Trophoblast cell (in vitro differentiated cells and primary cell): Measurements from ENCODE around the gene MMS22L. TPM values are rescaled to one million over a fixed set of nuclear protein-coding genes. Genes with fewer than 3 reads are reported as not detected.

Experiments used
- DNase-seq, 2 donors: peaks; one replicate each; pipeline ENCODE4 v3.0.0-alpha.2; 2016
- H2AFZ ChIP-seq: 2 replicates; pipeline ENCODE4 v1.6.1; 2013; ENCODE audit warnings: low read length, moderate library complexity, mild to moderate bottlenecking; ENCODE audit not compliant: insufficient read depth, poor library complexity
- H2AK5ac ChIP-seq: 2 replicates; pipeline ENCODE4 v1.6.1; 2013; ENCODE audit warnings: mild to moderate bottlenecking, low read length
- H2BK120ac ChIP-seq: 2 replicates; pipeline ENCODE4 v1.6.1; 2013; ENCODE audit warnings: low read length, mild to moderate bottlenecking, moderate library complexity; ENCODE audit not compliant: insufficient read depth, poor library complexity
- H2BK12ac ChIP-seq: 2 replicates; pipeline ENCODE4 v1.6.1; 2013; ENCODE audit warnings: mild to moderate bottlenecking, low read length, moderate library complexity
- H2BK5ac ChIP-seq: 2 replicates; pipeline ENCODE4 v1.6.1; 2013; ENCODE audit warnings: low read length, low read depth, moderate library complexity, mild to moderate bottlenecking; ENCODE audit not compliant: poor library complexity
- H3K14ac ChIP-seq: 2 replicates; pipeline ENCODE4 v1.6.1; 2013; ENCODE audit warnings: mild to moderate bottlenecking, low read length
- H3K18ac ChIP-seq: 2 replicates; pipeline ENCODE4 v1.6.1; 2013; ENCODE audit warnings: mild to moderate bottlenecking, low read length
- H3K23ac ChIP-seq: 2 replicates; pipeline ENCODE4 v1.6.1; 2013; ENCODE audit warnings: low read length
- H3K27ac ChIP-seq: 2 replicates; pipeline ENCODE4 v1.5.1; 2013; ENCODE audit warnings: low read depth, mild to moderate bottlenecking, inconsistent platforms, low read length, moderate library complexity
- H3K27me3 ChIP-seq: 2 replicates; pipeline ENCODE4 v1.6.1; 2013; ENCODE audit warnings: inconsistent platforms, mild to moderate bottlenecking, low read length, moderate library complexity; ENCODE audit not compliant: insufficient read depth
- H3K36me3 ChIP-seq, 2 experiments: 1 replicate in 1 of 2; 2 replicates in 1 of 2; pipeline ENCODE4 v1.6.1; 2013; ENCODE audit warnings: low read length in 2 of 2, mild to moderate bottlenecking in 2 of 2, moderate library complexity in 1 of 2; ENCODE audit not compliant: insufficient read depth in 2 of 2, control insufficient read depth in 1 of 2
- H3K4ac ChIP-seq: 2 replicates; pipeline ENCODE4 v1.6.1; 2013; ENCODE audit warnings: low read depth, mild to moderate bottlenecking, low read length, moderate library complexity
- H3K4me1 ChIP-seq, 2 experiments: 1 replicate in 1 of 2; 2 replicates in 1 of 2; pipeline ENCODE4 v1.6.1; 2013; ENCODE audit warnings: low read length in 2 of 2, mild to moderate bottlenecking in 2 of 2, moderate library complexity in 1 of 2; ENCODE audit not compliant: insufficient read depth in 2 of 2, control insufficient read depth in 1 of 2
- H3K4me2 ChIP-seq: 2 replicates; pipeline ENCODE4 v1.6.1; 2013; ENCODE audit warnings: inconsistent platforms, mild to moderate bottlenecking, low read length, moderate library complexity
- H3K4me3 ChIP-seq: 2 replicates; pipeline ENCODE4 v1.5.1; 2013; ENCODE audit warnings: mild to moderate bottlenecking, low read depth, low read length, inconsistent platforms
- H3K79me1 ChIP-seq: one replicate; pipeline ENCODE4 v1.6.1; 2013; ENCODE audit warnings: low read length
- H3K79me2 ChIP-seq: 2 replicates; pipeline ENCODE4 v1.6.1; 2013; ENCODE audit warnings: low read length, mild to moderate bottlenecking; ENCODE audit not compliant: control insufficient read depth, insufficient read depth, poor library complexity
- H3K9ac ChIP-seq: 2 replicates; pipeline ENCODE4 v1.6.1; 2013; ENCODE audit warnings: mild to moderate bottlenecking, low read length
- H3K9me3 ChIP-seq: 2 replicates; pipeline ENCODE4 v1.6.1; 2013; ENCODE audit warnings: low read depth, mild to moderate bottlenecking, control low read depth, inconsistent platforms, low read length; ENCODE audit not compliant: insufficient read depth
- H4K12ac ChIP-seq: 2 replicates; pipeline ENCODE4 v1.6.1; 2013; ENCODE audit warnings: low read depth, mild to moderate bottlenecking, low read length, moderate library complexity
- H4K8ac ChIP-seq: 2 replicates; pipeline ENCODE4 v1.6.1; 2013; ENCODE audit warnings: low read depth, mild to moderate bottlenecking, low read length, moderate library complexity
- H4K91ac ChIP-seq: one replicate; pipeline ENCODE4 v1.6.1; 2013; ENCODE audit warnings: low read depth, mild to moderate bottlenecking, low read length, moderate library complexity
- WGBS: extraction: QIAGEN DNeasy Blood & Tissue Kit; methylation state at CpG from one replicate; pipeline ENCODE4 v1.1.7; 2013; ENCODE audit warnings: missing lambda C conversion rate; ENCODE audit not compliant: insufficient read length, insufficient coverage; ENCODE audit errors: extremely low coverage; 5-methylcytosine and 5-hydroxymethylcytosine counted together
- polyA plus RNA-seq: library from polyadenylated mRNA; stranded (reverse); fragments of 200-250 nt; gene quantifications from 2 replicates; pipeline ENCODE4 v1.2.3, GENCODE V29; 2013

MMS22L gene
- polyA plus RNA-seq = 8.7 and 8.8 TPM in 2 replicates

GRCh38 chr6:97282726-97283617 is at the start of gene MMS22L:
Gene MMS22L, minus strand, starts transcription at chr6:97283216. Its CDS starts 739 bp downstream, at chr6:97282477.
- H3K4ac ChIP-seq = peak within 1 kb of the TSS; percentile 86
- DNase-seq = peak; percentile 93 to 99
- H3K36me3 ChIP-seq = peaks cover 3 to 8% of the 10 kb centered on the region in 2 experiments
- H4K12ac ChIP-seq = peak within 1 kb of the TSS; percentile 95
- no peak within 1 kb of the TSS for H3K23ac ChIP-seq
- H4K91ac ChIP-seq = peak within 1 kb of the TSS; percentile 92
- H3K27ac ChIP-seq = peak within 1 kb of the TSS; percentile 57
- no peaks in the 10 kb centered on the region for H3K9me3 ChIP-seq
- no peak within 1 kb of the TSS for H2BK12ac ChIP-seq
- H2BK5ac ChIP-seq = peak within 1 kb of the TSS; percentile 85
- WGBS = no CpG with 5 or more reads among the region's 67 CpGs
- H3K14ac ChIP-seq = peak within 1 kb of the TSS; percentile 97
- H3K4me2 ChIP-seq = peak within 1 kb of the TSS; percentile 80
- H3K79me1 ChIP-seq = peaks cover 6% of the 10 kb centered on the region
- H3K18ac ChIP-seq = peak within 1 kb of the TSS; percentile 95
- H2AK5ac ChIP-seq = no peak within 1 kb of the TSS
- H3K9ac ChIP-seq = peak within 1 kb of the TSS; percentile 90
- H3K79me2 ChIP-seq = peaks cover 7% of the 10 kb centered on the region
- no peaks in the 10 kb centered on the region for H3K27me3 ChIP-seq
- H2AFZ ChIP-seq = peak within 1 kb of the TSS; percentile 99
- peak within 1 kb of the TSS; percentile 98 for H4K8ac ChIP-seq
- H3K4me3 ChIP-seq = peak within 1 kb of the TSS; percentile 96
- peak within 1 kb of the TSS; percentile 77 for H2BK120ac ChIP-seq
- H3K4me1 ChIP-seq = no peaks in the 10 kb centered on the region

DNA sequence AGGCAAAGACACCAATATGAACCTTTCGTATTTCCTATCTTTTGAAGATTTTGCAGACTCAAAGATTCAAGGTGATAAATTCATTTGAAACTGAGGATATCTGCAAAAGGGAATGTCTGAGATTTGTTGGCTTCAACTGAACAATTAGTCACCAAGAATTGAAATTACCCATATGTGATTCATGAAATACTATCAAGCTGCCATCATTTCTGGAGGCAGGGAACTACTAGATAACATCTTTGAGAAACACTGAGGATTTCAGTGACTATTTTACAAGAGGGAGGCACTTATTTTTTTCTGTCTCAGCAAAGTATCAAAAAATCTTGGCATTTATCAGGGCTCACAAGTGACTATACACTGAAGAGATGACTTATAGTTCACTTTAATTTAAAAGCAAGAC is 39.8 kb upstream of the MMS22L start:
- Histone ChIP-seq H3K36me3 (no peaks in the 10 kb centered on the region), H3K9me3 (no peaks in the 10 kb centered on the region), H2BK12ac (no peak overlapping the region), H4K12ac (no peak overlapping the region), H3K79me1 (no peaks in the 10 kb centered on the region), H3K4me2 (no peak overlapping the region), H2BK120ac (no peak overlapping the region), H3K79me2 (no peaks in the 10 kb centered on the region), H2AFZ (no peak overlapping the region), H3K23ac (no peak overlapping the region), H3K9ac (no peak overlapping the region), H3K4me3 (no peak overlapping the region), H4K91ac (no peak overlapping the region), H4K8ac (no peak overlapping the region), H3K27ac (no peak overlapping the region), H3K18ac (no peak overlapping the region), H2BK5ac (no peak overlapping the region), H3K4me1 (no peaks in the 10 kb centered on the region), H3K4ac (no peak overlapping the region), H2AK5ac (no peak overlapping the region), H3K14ac (no peak overlapping the region), H3K27me3 (no peaks in the 10 kb centered on the region)
- peak; percentile 16 to 91 for DNase-seq
- no CpG with 5 or more reads among the region's 1 CpG for WGBS

GRCh38 chr6:97322226-97322625 is 39.2 kb upstream of the MMS22L start:
- Histone ChIP-seq H3K4me3 (no peak overlapping the region), H3K4me2 (no peak overlapping the region), H2AFZ (no peak overlapping the region), H2BK120ac (no peak overlapping the region), H2AK5ac (no peak overlapping the region), H3K79me2 (no peaks in the 10 kb centered on the region), H3K18ac (no peak overlapping the region), H4K12ac (no peak overlapping the region), H4K91ac (no peak overlapping the region), H2BK5ac (no peak overlapping the region), H3K27me3 (no peaks in the 10 kb centered on the region), H4K8ac (no peak overlapping the region), H3K36me3 (no peaks in the 10 kb centered on the region), H3K4ac (no peak overlapping the region), H2BK12ac (no peak overlapping the region), H3K9ac (no peak overlapping the region), H3K23ac (no peak overlapping the region), H3K9me3 (no peaks in the 10 kb centered on the region), H3K79me1 (no peaks in the 10 kb centered on the region), H3K27ac (no peak overlapping the region), H3K4me1 (no peaks in the 10 kb centered on the region), H3K14ac (no peak overlapping the region)
- WGBS = no CpG with 5 or more reads among the region's 1 CpG
- no peak for DNase-seq

- Histone ChIP-seq H2BK5ac (no peak overlapping the region), H2BK120ac (no peak overlapping the region), H3K4me3 (no peak overlapping the region), H3K23ac (no peak overlapping the region), H3K79me1 (no peaks in the 10 kb centered on the region), H3K79me2 (no peaks in the 10 kb centered on the region), H3K27ac (no peak overlapping the region), H3K14ac (no peak overlapping the region), H3K9ac (no peak overlapping the region), H3K27me3 (no peaks in the 10 kb centered on the region), H4K12ac (no peak overlapping the region), H4K8ac (no peak overlapping the region), H3K9me3 (no peaks in the 10 kb centered on the region), H2BK12ac (no peak overlapping the region), H2AFZ (no peak overlapping the region), H3K4ac (no peak overlapping the region), H3K4me1 (no peaks in the 10 kb centered on the region), H3K18ac (no peak overlapping the region), H3K36me3 (no peaks in the 10 kb centered on the region), H2AK5ac (no peak overlapping the region), H4K91ac (no peak overlapping the region), H3K4me2 (no peak overlapping the region)
- no peak for DNase-seq
Observed at GRCh38 chr6:97316978-97317377, 34.0 kb upstream of the MMS22L start.
